ENCODE data around the gene LARGE1. TPM values are rescaled to one million over a fixed set of nuclear protein-coding genes. Genes with fewer than 3 reads are reported as not detected.
A peak's percentile ranks its signal among the peaks of the same experiment; 100 is the strongest.

The LARGE1 gene
- total and polyA plus RNA-seq, 2 of the 8 experiments (the other 6 are each of a cell fraction or from before 2014, with no cell fraction given) = 43.7 to 83.0 TPM

GRCh38 chr22:33919391-33920196 lies 682 bp downstream of the LARGE1 start (continued):
- TF ChIP-seq SIN3A (conservative IDR thresholded peaks at IDR 0.05 in 1 of 2, IDR thresholded peaks at IDR 0.05 in 1 of 2; ENCODE audit: low read depth in 1 of 2, low read length in 2 of 2) = no peak; a peak in 2 of 4 replicates
- no peak for TF ChIP-seq CEBPB (IDR thresholded peaks at IDR 0.05; ENCODE audit: low read depth, low read length)
- no peak for TF ChIP-seq NANOG (IDR thresholded peaks at IDR 0.05; ENCODE audit: insufficient read depth, low read depth, low read length, poor library complexity, severe bottlenecking)
- TF ChIP-seq CTBP2 (IDR thresholded peaks at IDR 0.05; ENCODE audit: borderline replicate concordance, insufficient read depth, insufficient read length, low read length) = no peak
- no peak for TF ChIP-seq KDM5A (IDR thresholded peaks at IDR 0.05; ENCODE audit: low read length)
- TF ChIP-seq JUND (IDR thresholded peaks at IDR 0.05; ENCODE audit: low read length) = no peak
- TF ChIP-seq RAD21 (IDR thresholded peaks at IDR 0.05 in 1 of 2, conservative IDR thresholded peaks at IDR 0.05 in 1 of 2; ENCODE audit: low read depth in 2 of 2, low read length in 2 of 2) = no peak; a peak in 1 of 4 replicates
- no peak for TF ChIP-seq SRF (IDR thresholded peaks at IDR 0.05; ENCODE audit: low read depth, low read length)
- TF ChIP-seq NRF1 (IDR thresholded peaks at IDR 0.05; ENCODE audit: low read depth, low read length) = no peak
- TF ChIP-seq BACH1 (IDR thresholded peaks at IDR 0.05; ENCODE audit: low read length) = no peak
- no peak for TF ChIP-seq ATF2 (IDR thresholded peaks at IDR 0.05; ENCODE audit: low read length)
- TF ChIP-seq ATF3 (IDR thresholded peaks at IDR 0.05; ENCODE audit: insufficient read depth, low read depth, low read length) = no peak
- peak in 1 of 2 experiments; percentile 21; a peak in 1 of 3 replicates for TF ChIP-seq EP300 (IDR thresholded peaks at IDR 0.05; ENCODE audit: borderline replicate concordance in 1 of 2, low read depth in 2 of 2, low read length in 2 of 2)
- TF ChIP-seq RNF2 (IDR thresholded peaks at IDR 0.05; ENCODE audit: borderline replicate concordance, low read depth, low read length, missing control alignments, poor library complexity, severe bottlenecking) = no peak
- no peak; the same call in 1 of the 2 replicates for TF ChIP-seq CHD1 (IDR thresholded peaks at IDR 0.05; ENCODE audit: low read depth, low read length)
- TF ChIP-seq FOSL1 (IDR thresholded peaks at IDR 0.05; ENCODE audit: insufficient read depth, low read depth, low read length) = no peak
- no peak for TF ChIP-seq GABPA (IDR thresholded peaks at IDR 0.05; ENCODE audit: borderline replicate concordance, insufficient read depth, low read length)
- no peak for TF ChIP-seq GTF2F1 (IDR thresholded peaks at IDR 0.05; ENCODE audit: borderline replicate concordance, low read depth, low read length)
- TF ChIP-seq KDM1A (IDR thresholded peaks at IDR 0.05; ENCODE audit: borderline replicate concordance, low read length) = no peak
- TF ChIP-seq CREB1 (IDR thresholded peaks at IDR 0.05) = no peak
